Activated T-cell treated with anti-CD3 and anti-CD28 coated beads, Interleukin-2, amount 50 U/mL, for 48 hours (primary cell): ENCODE data around the gene THSD4.

Source experiments
- DNase-seq, 2 experiments: peaks; one replicate each; pipeline ENCODE4 v3.0.0-alpha.2; 2020

The THSD4 gene

GRCh38 chr15:71334873-71335272 lies 219.6 kb downstream of the THSD4 start:
- no peak for DNase-seq

GRCh38 chr15:71335591-71335990 lies 220.3 kb downstream of the THSD4 start:
- DNase-seq: no peak

DNA sequence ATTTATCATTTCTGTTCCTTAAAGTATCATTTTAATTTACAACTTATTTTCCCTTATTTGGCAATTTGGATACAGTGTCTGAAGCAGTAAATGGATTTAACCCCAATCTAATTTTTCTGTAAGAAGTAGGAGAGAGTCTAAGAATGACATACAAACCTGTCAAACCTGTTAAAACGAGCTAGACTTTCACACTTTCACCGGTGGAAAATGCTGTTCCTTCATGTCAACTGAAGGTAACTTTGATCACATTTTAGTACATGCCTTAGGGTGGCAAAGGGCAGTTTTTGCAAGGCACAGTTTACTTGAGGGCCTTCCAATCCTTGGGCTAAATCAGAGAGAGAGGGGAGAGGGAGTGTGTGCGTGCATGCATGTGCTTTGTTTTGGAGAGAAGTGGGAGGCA lies 221.4 kb downstream of the THSD4 start:
- DNase-seq: no peak

DNA sequence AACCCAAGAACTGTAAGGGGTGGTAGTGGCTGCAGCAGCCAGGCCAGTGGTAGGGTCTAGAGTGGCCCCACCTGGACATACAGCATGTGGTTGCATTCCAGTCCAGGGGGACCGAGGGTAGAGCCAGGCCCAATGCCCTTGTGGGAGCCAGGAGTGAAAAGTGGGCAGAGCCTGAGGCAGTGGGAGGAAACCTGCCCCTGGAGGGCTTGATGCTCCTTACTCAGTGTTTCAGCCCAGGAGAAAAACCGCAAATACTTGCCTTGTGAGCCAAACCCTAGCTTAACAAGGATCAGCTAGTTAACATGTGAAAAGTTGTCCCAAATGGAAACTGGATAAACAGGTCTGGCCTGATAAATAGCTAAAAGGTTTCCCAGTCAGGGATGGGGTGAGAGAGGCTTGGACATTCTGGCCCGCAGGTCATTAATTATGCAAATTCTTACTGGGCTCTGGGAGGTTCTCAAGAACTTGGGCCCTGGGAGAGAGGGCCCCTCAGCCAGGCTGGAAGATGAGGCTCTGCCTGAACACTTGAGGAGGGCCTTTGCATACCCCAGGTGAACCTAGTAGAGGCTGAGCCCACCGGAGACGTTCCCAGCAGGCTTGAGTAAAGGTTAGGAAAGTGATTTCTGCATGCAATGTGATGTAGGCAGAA lies 222.1 kb downstream of the THSD4 start:
- no peak for DNase-seq

DNA sequence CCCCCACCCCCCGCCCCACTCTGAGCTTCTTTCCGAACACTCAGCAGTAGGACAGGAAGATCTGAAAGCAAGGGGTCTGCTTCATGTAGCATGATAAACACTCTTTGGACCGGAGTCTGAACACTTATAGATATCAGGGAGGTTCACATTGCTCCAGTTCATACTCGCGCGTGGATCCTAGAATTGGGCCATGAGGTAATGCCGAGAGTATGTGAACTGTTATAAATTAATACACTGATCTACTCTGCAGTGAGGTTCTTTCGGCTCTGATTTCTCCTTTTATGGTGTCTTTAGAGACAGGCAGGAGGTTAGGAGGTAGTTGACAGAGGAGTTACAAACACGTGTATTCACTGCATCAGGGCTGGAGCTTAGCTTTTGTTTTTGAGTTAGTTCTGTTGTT lies 223.0 kb downstream of the THSD4 start:
- DNase-seq: no peak

- no peak for DNase-seq
Observed at GRCh38 chr15:71338827-71339542, 223.7 kb downstream of the THSD4 start.

DNA sequence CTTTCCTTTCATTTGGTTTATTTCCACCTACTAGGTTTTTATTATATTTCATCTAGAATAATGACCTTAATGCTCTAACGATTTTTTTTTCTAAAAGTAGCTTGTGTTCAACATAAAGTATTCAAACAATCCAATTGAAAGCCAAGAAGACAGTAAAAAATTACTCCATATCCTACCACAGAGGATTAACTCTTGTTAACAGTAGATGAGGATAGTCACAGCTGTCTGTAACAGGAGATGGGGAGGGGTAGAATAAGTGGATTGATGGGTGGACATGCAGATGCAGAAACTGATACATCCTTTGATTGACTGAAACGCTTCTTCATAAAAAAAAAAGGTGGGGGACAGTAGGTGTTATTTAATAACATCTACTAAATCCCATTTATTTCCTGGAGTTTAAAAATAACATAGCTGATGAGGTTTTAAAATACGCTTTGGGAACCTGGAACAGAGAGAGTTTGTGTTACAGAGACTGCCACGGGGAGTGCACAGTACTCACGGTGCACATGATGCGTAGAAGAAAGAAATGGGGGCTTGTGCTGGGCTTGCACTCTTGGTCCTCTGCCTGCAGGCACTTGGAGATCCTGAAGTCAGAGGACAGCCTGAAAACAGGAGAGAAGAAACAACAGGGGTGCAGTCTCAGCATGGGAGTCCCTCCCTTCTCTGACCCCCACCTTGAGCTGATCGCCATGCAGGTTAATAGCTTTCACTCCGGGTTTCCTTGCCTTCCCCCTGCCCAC lies 226.7 kb downstream of the THSD4 start:
- no peak for DNase-seq

DNA sequence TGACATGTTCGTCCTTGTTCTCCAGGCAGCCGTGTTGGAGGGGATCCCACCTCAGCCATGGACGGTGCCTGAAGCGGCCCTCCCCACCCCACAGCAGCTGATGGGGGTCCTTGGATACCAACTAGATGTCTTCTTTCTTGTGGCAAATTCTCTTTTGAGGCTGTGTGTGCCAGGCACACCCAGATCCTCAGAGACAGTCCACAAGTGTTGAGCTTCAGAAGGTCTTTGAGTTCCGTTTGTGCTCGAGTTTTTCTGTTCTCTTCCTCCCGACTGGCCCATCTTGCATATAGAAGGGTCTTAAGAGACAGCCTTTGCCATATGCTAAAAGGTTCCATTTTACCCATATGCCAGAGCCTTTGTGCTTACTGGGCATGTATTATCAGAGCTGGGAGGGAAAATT lies 227.4 kb downstream of the THSD4 start:
- DNase-seq: no peak

DNA sequence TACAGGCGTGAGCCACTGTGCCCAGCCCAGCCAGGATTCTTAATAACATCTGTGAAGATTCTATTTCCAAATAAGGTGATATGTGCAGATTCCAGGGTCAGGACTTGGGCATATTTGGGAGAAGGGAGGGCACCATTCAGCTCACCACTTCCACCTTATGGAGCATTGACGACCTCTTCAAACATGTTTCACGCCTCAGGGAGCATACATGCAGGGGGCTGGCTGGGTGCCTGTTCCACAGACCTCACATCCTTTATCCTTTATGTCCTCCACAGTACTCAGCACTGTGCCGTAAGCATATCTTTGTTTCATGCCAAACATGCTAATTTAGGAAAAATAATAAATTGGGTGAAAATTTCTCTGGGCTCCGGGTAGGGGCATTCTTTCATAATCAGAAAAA lies 229.0 kb downstream of the THSD4 start:
- no peak for DNase-seq

DNA sequence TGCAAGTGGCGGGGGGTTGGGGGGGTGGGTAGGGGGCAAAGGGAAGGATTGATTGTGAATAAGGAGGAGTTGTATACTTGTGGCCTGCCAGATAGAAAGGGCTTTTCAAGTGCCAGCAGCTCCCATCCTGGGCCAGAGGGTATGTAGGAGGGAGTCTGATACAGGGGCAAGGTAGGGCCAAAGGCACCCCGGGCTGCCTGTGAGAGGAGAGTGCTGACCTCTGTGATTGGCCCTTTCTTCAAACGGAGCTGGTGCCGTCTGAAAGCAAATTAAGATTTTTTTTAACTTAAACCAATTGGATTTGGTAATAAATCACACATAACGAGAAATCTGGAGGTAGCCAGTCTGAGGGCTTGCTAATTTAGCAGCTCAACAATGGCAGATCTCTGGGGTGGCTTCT lies 229.9 kb downstream of the THSD4 start:
- DNase-seq: no peak

GRCh38 chr15:71346464-71346863 lies 231.2 kb downstream of the THSD4 start:
- no peak for DNase-seq

- DNase-seq: no peak
Observed at GRCh38 chr15:71348597-71348996, 233.3 kb downstream of the THSD4 start.

GRCh38 chr15:71349336-71349735 lies 234.1 kb downstream of the THSD4 start:
- DNase-seq: no peak

GRCh38 chr15:71349736-71350526 lies 234.7 kb downstream of the THSD4 start:
- DNase-seq: no peak

DNA sequence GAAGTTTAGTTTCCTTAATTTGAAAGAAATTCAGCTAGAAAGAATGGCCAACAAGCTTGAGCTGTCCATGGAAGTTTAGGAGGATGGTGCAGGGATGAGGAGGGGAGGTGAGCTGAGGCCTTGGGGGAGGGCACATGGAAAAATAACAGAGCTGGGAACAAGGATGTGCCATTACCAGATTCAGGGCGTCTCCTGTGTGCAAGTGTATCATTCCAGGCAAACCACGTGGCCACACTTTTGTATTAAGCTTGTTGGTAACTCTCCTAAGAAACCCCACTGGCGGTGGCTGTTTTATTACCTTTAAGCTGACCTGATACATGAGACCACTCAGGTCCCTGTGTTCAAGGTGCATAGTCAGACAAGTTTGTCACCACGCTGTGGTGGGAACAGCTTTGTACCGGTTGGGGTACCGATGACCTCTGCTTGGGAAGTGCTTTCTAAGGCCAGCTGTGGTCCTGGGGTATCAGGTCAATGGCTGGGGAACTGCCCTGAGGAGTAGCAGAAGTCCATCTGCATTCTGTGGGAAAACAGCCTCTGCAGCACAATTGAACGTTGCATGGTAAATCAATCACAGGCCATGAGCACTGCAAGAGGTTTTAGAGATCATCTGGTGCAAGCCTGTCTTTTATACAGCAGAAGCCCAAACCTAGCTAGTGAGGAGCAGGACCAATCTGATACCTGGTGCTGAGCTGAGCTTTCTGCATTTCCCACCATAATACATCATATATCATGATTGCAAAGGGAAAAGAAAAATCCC lies 235.5 kb downstream of the THSD4 start:
- DNase-seq: no peak

DNA sequence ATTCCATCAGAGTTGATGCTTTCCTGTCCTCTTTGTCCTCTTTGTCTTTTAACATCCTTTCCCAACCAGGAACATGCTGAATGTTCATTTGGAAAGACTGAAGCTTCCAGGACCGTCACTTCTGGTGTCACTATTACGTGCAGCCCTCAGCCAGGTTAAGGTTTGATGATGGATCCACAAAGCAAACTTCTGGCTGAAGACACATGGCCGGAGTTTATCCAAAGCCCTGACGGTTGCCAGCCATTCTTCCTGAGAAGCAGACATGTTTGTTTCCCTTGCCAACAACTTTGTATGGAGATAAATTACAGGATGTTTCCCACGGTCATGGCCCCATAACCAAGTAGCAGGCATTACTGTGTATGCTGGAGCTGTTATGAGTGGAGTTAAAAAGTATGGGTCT lies 236.9 kb downstream of the THSD4 start:
- DNase-seq: no peak

DNA sequence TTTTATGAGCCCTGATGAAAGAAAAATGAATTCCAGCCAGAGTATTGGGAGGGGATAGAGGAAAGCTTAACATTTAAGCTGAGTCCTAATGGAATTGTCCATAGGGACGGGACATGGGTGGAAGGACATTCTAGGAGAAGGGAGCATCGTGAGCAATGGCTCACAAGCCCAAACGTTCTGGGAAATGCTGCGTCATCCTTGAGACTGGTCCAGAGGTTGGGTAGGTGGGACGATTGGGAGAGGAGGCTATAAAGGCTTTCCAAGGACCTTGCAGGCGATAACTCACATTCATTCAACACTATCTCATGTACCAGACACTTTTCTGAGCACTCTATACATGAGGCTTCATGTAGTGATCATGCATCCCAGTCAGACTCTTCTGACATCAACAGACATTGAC lies 237.5 kb downstream of the THSD4 start:
- no peak for DNase-seq

- no peak for DNase-seq
Observed at GRCh38 chr15:71353171-71353570, 237.9 kb downstream of the THSD4 start.

GRCh38 chr15:71355268-71355667 lies 240.0 kb downstream of the THSD4 start:
- DNase-seq: no peak

- DNase-seq: no peak
Observed at GRCh38 chr15:71357321-71357732, 242.1 kb downstream of the THSD4 start.

GRCh38 chr15:71357967-71358366 lies 242.7 kb downstream of the THSD4 start:
- DNase-seq: no peak

DNA sequence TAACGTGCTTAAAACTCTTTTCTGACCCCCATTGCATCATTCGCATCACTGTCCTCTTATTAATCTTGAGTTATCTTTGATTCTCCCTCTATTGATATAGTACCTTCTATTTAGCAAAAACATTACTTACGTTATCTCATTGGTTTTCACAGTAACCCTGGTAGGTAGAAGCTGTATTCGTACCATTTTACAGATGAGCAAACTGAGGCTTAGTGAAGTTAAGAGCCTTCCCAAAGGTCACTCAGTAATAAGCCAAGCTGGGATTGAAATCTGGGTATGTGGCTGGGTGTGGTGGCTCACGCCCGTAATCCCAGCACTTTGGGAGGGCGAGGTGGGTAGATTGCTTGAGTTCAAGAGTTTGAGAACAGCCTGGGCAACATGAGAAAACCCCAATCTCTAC lies 244.0 kb downstream of the THSD4 start:
- DNase-seq: no peak

- DNase-seq: no peak
Observed at GRCh38 chr15:71362556-71362955, 247.3 kb downstream of the THSD4 start.
